Fibroblast of skin of back (primary cell): Measurements from ENCODE around the gene WDFY1.
"Not testable (repeated sequence)": the region's sequence is repeated elsewhere in the genome, so short reads cannot be mapped to it uniquely, and the experiment has no call there.

Experiments used
- DNase-seq: peaks from one replicate; pipeline ENCODE4 v3.0.0-alpha.2; 2013

WDFY1 gene

DNA sequence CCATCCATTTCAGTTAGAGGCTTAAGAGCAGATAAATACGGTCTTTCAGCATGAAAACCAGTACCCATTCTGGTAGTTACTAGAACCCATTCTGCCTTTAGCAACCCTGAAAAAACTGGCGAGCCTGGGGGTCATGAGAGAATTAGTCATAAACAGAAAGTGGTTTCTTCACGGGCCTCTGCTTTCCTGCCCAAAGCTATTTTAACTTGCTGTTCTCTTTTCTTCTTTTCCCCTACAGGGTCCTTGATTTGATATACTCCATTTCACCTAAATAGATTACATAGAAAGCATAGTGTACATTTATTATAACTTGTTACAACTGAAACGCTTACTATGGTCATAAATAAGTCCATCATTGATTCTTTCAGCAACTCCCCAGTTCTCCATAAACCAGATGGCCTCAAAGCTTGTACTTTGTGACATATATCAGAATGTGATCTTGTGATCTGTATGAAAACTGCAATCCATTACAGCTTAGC is 48.3 kb downstream of the WDFY1 start:
- DNase-seq: no peak

DNA sequence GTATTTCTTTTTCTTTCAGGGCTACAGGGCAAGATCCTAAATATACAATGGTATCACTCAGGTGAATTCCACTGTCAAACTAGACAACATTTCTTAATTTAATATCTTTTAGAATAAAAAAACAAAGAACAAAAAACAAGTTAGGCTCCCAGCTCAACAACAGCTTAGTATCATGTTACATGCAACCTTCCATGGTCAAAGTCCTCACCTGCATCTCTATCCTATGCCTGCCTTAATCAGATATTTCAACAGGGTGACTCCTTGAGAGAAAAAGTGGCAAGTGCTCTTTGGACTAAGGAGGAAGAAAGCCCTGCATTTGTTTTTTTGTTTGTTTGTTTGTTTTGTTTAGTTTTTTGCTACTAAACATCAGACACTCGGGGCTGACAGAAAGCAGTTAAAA is 50.2 kb downstream of the WDFY1 start:
- DNase-seq: no peak

DNA sequence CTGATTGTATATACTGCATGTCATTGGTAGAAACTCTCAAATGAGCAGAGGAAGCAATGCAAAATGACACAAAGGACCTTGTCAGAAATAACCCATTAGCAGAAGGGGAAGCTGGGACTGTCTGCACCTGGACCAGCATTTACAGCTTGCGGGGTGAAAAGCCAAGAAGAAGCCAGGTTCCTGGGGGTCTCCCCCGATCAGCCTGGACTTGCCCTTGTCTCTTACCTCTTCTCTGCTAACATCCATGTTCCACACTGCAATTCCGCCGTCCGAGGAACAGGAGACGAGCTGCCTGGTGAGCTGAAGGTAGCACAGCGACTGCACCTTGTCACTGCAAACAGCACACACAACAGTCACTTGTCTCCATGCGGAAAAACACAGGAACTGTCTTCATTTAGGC is 51.1 kb downstream of the WDFY1 start:
- no peak for DNase-seq

DNA sequence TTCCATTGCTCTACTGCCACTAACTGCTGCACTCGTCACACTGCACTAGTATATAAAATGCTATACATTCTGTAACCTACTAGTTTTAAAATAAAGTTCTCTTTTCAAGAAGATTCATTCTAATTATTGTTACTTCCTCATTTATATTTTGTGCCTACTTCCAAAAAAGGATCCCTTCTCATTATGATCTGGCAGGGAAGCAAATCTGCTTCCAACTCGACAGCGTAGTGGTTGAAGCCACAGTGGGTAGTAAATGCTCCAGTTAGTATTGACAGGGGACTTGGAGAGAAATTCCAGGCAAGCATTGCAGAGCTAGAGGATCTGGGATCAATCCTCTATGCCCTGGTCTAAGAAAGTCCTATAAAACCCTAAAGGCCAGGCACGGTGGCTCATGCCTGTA is 54.4 kb downstream of the WDFY1 start:
- DNase-seq: no peak

DNA sequence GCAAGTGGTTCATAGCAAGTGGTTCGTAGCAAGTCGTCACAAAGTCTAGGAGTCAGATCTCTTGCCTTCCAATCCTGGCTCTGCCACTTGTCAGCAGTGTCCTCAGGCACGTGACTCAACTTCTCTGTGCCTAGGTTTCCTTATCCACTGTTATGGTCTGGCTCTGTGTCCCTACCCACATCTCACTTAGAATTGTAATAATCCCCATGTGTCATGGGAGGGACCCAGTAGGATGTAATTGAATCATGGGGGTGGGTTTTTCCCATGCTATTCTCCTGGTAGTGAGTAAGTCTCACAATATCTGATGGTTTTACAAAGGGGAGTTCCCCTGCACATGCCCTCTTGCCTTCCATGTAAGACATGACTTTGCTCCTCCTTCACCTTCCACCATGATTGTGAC is 55.9 kb downstream of the WDFY1 start:
- no peak for DNase-seq

DNA sequence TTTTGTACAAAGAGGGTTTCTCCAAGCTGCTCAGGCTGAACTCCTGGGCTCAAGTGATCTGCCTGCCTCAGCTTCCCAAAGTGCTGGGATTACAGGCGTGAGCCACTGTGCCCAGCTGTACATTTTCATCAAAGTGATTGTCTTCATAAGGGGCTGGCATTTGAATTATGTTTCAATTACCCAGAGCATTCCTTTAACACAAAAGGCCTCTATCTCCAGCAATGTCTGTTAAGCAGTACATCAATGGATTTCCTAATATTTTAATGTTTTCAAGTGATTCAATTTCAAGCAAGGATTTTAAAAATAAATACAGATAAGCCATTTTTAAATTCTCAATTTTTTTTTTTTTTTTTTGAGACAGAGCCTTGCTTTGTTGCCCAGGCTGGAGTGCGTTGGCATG is 56.9 kb downstream of the WDFY1 start:
- no peak for DNase-seq

DNA sequence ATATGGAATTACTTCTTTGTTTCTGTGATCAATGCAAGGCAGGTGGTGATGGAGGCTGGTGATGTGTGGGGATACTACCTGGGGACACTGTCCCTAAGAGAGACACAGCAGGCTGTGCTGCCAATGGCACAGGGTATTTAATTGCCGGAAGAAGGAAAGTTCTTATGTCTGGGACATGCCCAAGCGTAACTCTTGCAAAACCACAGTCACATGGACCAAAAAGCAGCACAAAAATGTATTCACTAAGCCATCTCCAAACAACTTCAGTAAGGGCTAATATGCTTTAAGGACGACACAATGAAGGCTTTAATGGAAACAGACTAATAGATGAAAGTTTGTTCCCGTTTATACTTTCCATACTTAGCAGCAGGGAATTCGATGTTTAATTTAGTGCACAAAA is 58.0 kb downstream of the WDFY1 start:
- DNase-seq: peak; percentile 33

DNA sequence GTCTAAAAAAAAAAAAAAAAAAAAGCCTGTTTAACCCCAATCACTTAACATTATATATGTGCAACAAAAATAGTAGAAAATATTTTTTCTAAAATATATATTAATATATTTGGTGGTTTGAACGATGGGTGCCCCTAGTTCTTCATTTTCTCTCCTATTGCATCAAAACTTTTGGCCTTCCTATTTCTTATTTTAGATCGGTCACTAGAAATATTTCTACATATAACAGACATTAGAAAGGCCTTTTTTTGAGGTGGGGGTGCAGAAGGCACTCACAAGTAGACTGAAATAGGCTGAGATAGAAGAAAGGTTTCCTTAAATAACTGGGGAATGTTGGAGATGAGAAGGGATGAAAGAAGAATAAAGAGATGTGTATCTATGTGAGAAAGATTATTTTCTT is 58.4 kb downstream of the WDFY1 start:
- no peak for DNase-seq

DNA sequence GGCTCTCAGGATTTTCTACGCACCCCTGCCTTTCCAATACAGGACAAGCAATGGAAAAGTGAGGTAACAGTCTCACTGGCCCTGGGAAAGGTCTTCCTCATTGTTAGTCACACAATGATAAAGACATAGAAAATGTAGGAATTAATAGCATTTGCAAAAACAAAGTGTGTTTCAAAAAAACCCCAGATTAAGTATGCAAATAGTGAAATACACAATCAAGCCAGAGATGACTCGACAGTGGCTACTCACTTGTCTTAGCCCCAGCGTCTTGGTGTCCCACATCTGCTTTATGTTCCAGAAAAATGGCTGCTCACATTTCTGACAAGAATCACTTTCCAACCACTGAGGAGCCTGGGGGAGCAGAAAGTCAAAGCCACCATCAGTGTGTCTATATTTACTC is 60.7 kb downstream of the WDFY1 start:
- DNase-seq: peak; percentile 74

DNA sequence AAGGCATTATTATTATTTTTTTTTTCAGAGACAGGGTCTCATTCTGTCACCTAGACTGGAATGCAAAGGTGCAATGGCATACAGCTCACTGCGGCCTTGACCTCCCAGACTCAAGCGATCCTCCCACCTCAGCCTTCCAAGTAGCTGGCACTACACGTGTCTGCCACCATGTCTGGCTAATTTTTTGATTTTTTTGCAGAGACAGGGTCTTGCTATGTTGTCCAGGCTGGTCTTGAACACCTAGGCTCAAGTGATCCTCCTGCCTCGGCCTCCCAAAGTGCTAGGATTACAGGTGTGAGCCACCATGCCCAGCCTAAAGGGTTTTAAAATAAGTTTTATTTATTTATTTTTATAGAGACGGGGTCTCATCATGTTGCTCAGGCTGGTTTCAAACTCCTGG is 62.4 kb downstream of the WDFY1 start:
- no peak for DNase-seq

DNA sequence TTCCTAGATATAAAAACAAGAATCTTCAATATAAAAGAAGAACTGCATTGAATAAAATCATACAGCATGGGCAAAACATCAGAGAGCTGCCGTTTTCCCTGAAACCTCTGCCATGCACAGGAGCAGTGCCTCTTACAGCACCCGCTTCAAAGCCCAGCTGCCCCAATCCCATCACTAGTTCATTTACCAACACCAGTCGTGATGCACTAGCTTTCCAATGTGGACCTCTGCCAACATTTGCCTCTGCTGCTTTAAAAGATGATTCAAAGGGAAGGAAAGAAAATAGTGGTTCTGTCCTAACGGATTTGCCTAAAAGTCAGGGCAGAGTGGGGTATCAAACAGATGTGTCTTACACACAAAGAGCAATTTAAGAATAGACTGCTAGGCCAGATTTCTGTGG is 64.3 kb downstream of the WDFY1 start:
- DNase-seq: no peak

DNA sequence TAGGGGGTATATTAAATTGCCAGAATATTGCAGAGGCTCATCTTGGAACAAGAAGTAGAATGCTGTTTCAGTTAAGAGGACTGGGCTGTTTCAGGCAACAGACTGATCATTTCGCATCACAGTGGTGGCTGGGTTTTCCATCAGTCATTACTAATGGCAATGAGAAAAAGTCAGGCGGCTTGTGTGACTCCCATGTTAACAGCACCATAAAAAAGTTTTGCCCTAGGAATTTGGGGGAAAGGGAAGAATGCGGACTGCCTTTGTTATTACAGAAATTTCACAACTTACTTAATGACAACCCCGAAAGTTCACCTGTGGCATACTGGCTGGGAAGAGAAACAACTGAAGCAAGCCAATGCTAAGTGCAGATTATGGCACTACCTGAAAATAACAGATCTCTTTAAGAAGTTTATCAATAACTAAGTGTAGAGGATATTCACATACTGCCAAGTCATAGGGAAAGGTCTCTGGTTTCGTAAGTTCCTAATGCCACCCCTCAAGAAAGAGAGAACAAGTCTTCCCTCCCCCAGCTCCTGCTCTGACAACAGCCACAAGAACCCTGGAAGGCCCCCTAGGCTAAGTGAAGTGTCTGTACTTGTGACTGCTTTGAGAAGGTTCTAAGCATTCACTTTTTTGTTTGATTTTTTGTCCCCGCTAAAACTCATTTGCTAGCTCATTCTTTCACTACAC is 67.3 kb downstream of the WDFY1 start:
- DNase-seq: no peak

DNA sequence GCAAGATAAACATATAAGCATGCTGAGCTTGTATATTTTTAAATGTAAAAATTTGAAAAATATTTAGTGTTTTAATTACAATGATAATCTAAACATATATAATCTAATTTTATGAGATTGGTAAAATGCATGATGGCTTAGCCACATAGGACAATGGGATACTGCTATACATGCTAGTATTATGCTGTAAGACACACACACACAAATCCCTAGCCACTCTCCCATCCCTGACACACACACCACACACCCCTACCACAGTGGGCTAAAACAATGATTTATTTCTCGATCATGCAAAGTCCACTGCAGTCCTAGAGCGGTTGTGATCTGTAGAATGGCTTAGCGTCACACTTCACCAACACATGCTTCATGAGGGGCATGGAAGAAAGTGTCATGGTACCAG is 71.5 kb downstream of the WDFY1 start:
- no peak for DNase-seq

DNA sequence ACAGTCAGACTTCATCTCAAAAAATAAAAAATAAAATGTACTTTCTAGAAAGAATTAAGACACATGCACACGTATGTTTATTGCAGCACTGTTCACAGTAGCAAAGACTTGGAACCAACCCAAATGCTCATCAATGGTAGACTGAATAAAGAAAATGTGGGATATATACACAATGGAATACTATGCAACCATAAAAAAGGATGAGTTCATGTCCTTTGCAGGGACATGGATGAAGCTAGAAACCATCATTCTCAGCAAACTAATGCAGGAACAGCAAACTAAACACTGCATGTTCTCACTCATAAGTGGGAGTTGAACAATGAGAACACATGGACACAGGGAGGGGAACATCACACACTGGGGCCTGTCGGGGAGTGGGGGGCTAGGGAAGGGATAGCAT is 72.4 kb downstream of the WDFY1 start:
- DNase-seq: not testable (repeated sequence)

DNA sequence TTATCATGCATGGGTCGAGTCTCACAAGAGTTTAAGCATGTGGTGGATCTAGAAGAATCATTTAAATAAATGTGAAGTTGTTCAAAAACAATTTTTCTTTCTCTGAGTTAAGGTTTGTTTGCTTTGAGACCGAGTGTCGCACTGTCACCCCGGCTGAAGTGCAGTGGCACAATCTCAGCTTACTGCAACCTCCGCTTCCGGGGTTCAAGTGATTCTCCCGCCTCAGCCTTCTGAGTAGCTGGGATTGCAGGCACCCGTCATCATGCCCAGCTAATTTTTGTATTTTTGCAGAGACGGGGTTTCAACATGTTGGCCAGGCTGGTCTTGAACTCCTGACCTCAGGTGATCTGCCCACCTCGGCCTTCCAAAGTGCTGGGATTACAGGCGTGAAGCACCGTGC is 73.5 kb downstream of the WDFY1 start:
- not testable (repeated sequence) for DNase-seq

DNA sequence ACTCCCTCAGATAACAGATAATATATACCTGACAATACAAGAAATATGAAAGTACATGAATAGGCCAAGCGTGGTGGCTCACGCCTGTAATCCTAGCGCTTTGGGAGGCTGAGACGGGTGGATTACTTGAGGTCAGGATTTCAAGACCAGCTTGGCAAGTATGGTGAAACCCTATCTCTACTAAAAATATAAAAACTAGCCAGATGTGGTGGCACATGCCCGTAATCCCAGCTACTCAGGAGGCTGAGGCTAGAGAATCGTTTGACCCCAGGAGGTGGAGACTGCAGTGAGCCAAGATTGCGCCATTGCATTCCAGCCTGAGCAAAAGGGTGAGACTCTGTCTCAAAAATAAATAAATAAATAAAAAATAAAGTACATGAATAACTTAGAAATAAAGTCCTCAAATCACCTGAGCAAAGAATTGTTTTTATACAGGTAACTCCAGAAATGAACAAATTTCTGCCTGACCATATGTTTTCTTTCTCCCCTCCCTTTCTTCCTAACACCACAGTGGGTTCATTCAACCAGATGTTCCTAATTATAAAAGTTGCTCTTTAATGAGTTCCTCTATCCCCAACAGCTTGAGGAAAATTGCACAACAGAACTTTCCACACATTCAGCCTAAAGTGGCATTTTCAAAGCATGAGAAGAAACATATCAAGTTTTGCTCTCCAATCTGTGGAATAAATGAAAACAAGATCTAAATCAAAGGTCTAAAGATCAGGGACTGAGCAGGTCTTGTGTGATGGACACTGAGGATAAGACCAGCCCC is 74.1 kb downstream of the WDFY1 start:
- DNase-seq: no peak

DNA sequence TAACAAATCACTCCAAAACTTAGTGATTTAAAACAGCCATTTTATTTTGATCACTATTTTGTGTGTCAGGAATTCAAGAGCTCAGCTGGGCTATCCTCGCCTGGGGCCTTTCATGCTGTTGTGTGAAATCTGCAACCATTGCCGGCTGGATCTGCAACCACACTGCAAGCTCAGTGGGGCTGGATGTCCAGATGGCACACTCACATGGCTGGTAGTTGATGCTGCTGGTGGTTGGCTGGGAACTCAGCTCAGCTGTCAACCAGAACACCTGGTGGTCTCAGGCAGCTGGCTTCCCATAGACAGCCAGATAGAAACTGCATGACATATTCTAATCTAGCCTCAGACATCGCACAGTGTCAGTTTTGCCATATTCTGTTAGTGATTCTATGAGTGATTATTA is 77.1 kb downstream of the WDFY1 start:
- DNase-seq: no peak

DNA sequence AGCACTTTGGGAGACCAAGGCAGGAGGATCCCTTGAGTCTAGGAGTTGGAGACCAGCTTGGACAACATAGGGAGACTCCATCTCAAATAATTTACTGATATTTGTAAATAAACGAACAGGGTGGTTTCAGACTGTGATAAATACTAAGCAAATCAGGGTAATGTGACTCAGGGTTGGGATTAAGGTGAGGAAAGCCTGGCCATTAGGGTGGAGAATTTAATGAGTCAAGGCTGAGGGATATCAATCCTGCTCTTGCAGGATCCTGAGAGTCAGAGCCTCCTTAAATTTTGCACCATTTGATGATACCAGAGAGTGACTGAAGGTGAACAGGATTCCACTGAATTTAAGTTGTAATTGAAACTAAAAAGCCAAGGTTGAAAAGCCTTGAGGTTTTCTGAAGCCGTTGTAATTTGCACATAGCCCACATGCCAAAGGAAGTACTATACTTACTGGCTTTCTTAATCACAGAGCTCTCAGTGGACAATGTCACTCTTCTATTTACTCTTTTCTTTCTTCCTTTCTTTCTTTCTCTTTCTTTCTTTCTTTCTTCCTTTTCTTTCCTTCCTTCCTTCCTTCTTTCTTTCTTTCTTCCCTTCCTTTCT is 79.1 kb downstream of the WDFY1 start:
- DNase-seq: no peak

DNA sequence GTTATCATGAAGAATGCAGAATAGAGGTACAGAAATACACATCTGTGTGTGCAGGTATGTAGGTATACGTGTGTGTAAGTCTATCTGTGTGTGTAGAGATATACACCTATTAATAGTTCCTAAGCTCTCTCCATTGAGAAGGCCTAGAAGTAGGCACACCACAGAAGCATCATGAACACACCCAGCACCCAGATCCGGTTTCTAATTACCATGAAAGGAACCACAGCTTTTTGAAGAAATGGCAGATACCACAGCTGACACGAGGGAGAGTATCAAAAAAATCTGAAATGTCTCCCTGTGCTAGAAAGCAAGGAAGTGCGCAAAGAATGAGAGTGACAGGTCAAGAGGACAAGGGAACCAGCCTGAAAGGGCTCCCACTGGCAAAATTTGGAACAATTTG is 80.0 kb downstream of the WDFY1 start:
- DNase-seq: no peak

DNA sequence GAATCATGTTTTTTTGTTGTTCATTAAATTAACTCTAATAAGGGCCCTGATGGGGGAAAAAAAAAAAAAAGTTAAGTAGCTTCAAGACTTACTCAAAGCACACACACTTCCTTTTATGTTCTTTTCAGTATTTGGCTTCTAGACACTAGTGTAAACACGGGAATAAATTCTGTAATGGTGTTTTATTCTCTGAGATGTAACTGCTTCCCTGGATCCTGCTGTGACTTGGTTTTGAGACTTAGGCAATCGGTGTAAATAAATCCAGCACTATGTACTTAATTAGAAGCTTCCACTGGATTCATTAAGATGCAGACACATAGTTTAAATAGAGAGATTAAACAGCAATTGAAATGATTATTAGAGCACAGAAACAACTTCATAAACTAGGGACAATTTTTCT is 81.6 kb downstream of the WDFY1 start:
- DNase-seq: no peak

DNA sequence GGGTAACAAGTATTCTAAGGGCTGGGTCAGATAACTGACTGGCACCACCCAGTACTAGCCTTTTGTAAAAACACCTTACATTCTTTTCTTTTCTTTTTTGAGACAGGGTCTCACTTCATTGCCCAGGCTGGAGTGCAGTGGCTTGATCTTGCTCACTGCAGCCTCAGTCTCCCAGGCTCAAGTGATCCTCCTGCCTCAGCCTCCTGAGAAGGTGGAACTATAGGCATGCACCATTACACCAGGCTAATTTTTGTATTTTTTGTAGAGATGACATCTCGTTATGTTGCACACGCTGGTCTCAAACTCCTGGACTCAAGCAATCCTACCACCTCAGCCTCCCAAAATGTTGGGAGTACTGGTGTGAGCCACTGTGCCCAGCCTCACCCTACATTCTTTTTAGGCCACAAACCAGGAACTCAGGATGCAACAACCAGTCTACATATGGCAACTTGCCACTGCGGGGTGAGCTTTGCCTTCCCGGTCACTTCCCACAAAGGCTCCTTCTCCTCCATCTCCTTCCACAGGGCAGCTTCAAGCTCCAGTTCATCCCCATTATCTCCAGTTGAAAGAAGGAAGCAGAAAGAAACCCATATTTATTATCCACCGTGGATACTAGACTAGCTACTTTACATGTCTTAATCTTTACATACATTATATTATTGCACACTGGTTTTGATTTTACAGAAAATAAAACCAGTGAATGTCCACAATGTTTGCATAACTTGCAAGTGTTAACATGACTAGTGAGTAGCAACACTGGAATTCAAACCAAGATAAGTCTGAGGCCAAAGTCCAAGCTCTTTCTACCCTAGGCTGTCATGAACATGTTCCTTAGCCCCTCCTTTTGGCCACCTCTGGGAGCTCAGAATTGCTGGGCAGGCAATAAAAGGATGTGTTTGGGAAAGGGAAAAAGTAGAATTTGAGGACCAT is 84.1 kb downstream of the WDFY1 start:
- DNase-seq: peak; percentile 95

DNA sequence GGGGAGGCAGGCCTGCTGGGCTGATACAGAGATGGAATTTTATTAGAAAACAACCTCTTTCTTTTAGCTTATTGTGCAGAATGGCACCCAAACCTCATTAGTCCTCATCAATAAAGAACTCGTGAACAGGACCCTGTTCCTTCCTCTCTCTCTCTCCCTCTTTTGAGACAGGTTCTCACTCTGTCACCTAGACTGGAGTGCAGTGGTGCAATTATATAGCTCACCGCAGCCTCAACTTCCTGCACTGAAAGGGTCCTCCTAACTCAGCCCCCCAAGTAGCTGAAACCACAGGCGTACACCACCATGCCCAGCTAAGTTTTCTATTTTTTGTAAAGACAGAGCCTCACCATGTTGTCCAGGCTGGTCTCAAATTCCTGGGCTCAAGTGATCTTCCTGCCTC is 86.1 kb downstream of the WDFY1 start:
- DNase-seq: no peak

DNA sequence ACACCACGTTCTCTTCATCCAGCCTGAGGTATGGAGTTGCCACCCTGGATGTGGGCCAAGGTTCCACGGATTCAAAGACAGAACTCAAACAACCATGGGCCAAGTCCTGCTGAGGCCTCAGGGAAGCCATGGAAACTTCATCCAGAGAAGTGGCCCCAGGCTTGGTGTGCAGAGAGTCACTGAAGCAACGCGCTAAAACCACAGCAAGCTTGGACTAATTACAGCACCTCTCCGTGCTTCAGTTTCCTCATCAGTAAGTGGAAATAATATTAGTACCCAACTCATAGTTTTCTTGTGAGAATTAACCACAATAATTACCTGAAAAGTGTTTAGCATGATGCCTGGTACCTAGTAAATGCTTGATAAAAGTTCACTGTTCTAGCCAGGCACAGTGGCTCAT is 88.6 kb downstream of the WDFY1 start:
- no peak for DNase-seq
